ENCODE results near the gene RUNX2. TPM values are rescaled to one million over a fixed set of nuclear protein-coding genes. Genes with fewer than 3 reads are reported as not detected.

The RUNX2 gene
- total RNA-seq, 1 experiment from 2014 or later, result 7.0 TPM

DNA sequence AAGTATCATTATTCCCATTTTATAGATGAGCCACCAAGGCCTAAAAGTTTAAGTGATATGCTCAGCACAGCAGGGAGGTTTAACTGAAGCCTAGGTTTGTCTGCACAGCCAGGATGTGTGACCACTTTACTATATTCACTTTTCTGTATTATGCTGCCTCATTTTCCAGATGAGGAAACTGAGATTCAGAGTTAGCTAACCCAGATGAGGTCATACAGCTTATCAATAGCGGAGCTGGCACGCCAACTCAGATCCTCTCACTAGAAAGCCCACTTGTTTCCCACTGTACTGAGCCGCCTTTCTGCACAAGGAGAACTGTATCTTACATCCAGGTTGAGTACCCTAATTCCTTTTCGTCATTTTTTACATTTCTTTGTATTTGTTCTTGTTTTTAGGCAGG lies 181.3 kb downstream of the RUNX2 start:
- Histone ChIP-seq H3K9me3 (ENCODE audit: control insufficient read depth, insufficient read depth, low read depth, low read length) (no peaks in the 10 kb centered on the region), H3K4me1 (ENCODE audit: control insufficient read depth, insufficient read depth, low read length) (no peaks in the 10 kb centered on the region), H3K27me3 (ENCODE audit: control insufficient read depth, insufficient read depth, low read length) (no peaks in the 10 kb centered on the region), H3K27ac (ENCODE audit: low read length) (no peak overlapping the region), H3K4me3 (ENCODE audit: low read depth in 2 of 2, low read length in 2 of 2) (no peak overlapping the region), H3K36me3 (ENCODE audit: control insufficient read depth, insufficient read depth, low read length) (no peaks in the 10 kb centered on the region)
- ChIA-PET CTCF (no interaction called here), POLR2A (no interaction called here)
- intact Hi-C loops (cut with micrococcal nuclease; ENCODE audit: unreplicated experiment), result no loop called here
- no peak for ATAC-seq
- DNase-seq (ENCODE audit: low read depth, low spot score), result no peak
- TF ChIP-seq, protein P1, sequence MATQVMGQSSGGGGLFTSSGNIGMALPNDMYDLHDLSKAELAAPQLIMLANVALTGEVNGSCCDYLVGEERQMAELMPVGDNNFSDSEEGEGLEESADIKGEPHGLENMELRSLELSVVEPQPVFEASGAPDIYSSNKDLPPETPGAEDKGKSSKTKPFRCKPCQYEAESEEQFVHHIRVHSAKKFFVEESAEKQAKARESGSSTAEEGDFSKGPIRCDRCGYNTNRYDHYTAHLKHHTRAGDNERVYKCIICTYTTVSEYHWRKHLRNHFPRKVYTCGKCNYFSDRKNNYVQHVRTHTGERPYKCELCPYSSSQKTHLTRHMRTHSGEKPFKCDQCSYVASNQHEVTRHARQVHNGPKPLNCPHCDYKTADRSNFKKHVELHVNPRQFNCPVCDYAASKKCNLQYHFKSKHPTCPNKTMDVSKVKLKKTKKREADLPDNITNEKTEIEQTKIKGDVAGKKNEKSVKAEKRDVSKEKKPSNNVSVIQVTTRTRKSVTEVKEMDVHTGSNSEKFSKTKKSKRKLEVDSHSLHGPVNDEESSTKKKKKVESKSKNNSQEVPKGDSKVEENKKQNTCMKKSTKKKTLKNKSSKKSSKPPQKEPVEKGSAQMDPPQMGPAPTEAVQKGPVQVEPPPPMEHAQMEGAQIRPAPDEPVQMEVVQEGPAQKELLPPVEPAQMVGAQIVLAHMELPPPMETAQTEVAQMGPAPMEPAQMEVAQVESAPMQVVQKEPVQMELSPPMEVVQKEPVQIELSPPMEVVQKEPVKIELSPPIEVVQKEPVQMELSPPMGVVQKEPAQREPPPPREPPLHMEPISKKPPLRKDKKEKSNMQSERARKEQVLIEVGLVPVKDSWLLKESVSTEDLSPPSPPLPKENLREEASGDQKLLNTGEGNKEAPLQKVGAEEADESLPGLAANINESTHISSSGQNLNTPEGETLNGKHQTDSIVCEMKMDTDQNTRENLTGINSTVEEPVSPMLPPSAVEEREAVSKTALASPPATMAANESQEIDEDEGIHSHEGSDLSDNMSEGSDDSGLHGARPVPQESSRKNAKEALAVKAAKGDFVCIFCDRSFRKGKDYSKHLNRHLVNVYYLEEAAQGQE (IDR thresholded peaks at IDR 0.05; ENCODE audit: insufficient read depth in 1 of 2, low read depth in 2 of 2, low read length in 1 of 2), result no peak
- TF ChIP-seq TCF7L2 (IDR thresholded peaks at IDR 0.05; ENCODE audit: low read depth, low read length) (no peak), POLR2AphosphoS5 (IDR thresholded peaks at IDR 0.05; ENCODE audit: low read depth, low read length) (no peak), SIN3A (IDR thresholded peaks at IDR 0.05; ENCODE audit: borderline replicate concordance, insufficient read depth, low read depth, low read length) (no peak)
- TF ChIP-seq, protein P2, sequence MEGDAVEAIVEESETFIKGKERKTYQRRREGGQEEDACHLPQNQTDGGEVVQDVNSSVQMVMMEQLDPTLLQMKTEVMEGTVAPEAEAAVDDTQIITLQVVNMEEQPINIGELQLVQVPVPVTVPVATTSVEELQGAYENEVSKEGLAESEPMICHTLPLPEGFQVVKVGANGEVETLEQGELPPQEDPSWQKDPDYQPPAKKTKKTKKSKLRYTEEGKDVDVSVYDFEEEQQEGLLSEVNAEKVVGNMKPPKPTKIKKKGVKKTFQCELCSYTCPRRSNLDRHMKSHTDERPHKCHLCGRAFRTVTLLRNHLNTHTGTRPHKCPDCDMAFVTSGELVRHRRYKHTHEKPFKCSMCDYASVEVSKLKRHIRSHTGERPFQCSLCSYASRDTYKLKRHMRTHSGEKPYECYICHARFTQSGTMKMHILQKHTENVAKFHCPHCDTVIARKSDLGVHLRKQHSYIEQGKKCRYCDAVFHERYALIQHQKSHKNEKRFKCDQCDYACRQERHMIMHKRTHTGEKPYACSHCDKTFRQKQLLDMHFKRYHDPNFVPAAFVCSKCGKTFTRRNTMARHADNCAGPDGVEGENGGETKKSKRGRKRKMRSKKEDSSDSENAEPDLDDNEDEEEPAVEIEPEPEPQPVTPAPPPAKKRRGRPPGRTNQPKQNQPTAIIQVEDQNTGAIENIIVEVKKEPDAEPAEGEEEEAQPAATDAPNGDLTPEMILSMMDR (IDR thresholded peaks at IDR 0.05), result no peak
- in situ Hi-C loops (cut with HindIII; ENCODE audit: low pct_unique_long_range_greater_than_20kb, low sequenced_read_pairs), result no loop called here
- BruUV-seq (replicated peaks), result no TSS peak

DNA sequence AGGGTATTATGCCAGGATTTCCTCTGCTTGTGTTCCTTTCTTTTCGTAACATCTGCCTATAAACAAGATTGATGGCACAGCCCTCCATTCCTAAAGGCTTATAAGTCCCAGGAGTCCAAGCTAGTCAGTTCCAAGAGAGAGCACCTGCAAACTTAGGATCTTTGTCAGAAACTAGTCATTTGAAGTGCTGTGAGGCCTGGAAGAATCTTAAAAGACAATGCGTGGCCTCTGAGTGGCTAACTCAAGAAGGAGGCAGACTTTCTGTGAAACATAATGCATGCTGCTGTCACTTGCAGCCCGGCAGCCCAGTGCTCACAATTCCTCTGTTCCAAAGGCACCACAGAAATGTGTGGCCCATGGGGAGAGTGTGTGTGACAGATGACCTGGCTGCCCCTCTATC lies 184.6 kb downstream of the RUNX2 start:
- no peak overlapping the region for H3K4me3 ChIP-seq (ENCODE audit: low read depth in 2 of 2, low read length in 2 of 2)
- CTCF ChIA-PET, result no interaction called here
- TF ChIP-seq TCF7L2 (IDR thresholded peaks at IDR 0.05; ENCODE audit: low read depth, low read length), result no peak
- TF ChIP-seq, protein P2 (IDR thresholded peaks at IDR 0.05), result no peak
- TF ChIP-seq, protein P1 (IDR thresholded peaks at IDR 0.05; ENCODE audit: insufficient read depth in 1 of 2, low read depth in 2 of 2, low read length in 1 of 2), result no peak
- TF ChIP-seq POLR2AphosphoS5 (IDR thresholded peaks at IDR 0.05; ENCODE audit: low read depth, low read length), result no peak
- TF ChIP-seq SIN3A (IDR thresholded peaks at IDR 0.05; ENCODE audit: borderline replicate concordance, insufficient read depth, low read depth, low read length), result no peak
- H3K27me3 ChIP-seq (ENCODE audit: control insufficient read depth, insufficient read depth, low read length), result no peaks in the 10 kb centered on the region
- no peaks in the 10 kb centered on the region for H3K36me3 ChIP-seq (ENCODE audit: control insufficient read depth, insufficient read depth, low read length)
- H3K4me1 ChIP-seq (ENCODE audit: control insufficient read depth, insufficient read depth, low read length), result no peaks in the 10 kb centered on the region
- POLR2A ChIA-PET, result no interaction called here
- ATAC-seq (no peak), DNase-seq (ENCODE audit: low read depth, low spot score) (no peak)
- intact Hi-C loops (cut with micrococcal nuclease; ENCODE audit: unreplicated experiment), result no loop called here
- in situ Hi-C loops (cut with HindIII; ENCODE audit: low pct_unique_long_range_greater_than_20kb, low sequenced_read_pairs), result no loop called here
- no TSS peak for BruUV-seq (replicated peaks)
- no peak overlapping the region for H3K27ac ChIP-seq (ENCODE audit: low read length)
- H3K9me3 ChIP-seq (ENCODE audit: control insufficient read depth, insufficient read depth, low read depth, low read length), result no peaks in the 10 kb centered on the region
